GM04503 (cell line): Measurements from ENCODE around the gene GNPAT.

ENCODE experiments used
- DNase-seq: peaks from one replicate; pipeline ENCODE4 v3.0.0-alpha.2; 2012; ENCODE audit warnings: low read depth

Gene GNPAT

GRCh38 chr1:231213831-231214573 lies 27.0 kb upstream of the GNPAT start:
- DNase-seq, result no peak

- DNase-seq, result no peak
Measured at GRCh38 chr1:231214918-231215680, 25.9 kb upstream of the GNPAT start.

- DNase-seq, result no peak
Measured at GRCh38 chr1:231215681-231216385, 25.2 kb upstream of the GNPAT start.

- no peak for DNase-seq
Measured at GRCh38 chr1:231216498-231216897, 24.5 kb upstream of the GNPAT start.

- DNase-seq, result no peak
Measured at GRCh38 chr1:231217056-231217455, 24.0 kb upstream of the GNPAT start.

- DNase-seq, result no peak
Measured at GRCh38 chr1:231218078-231218477, 22.9 kb upstream of the GNPAT start.

- DNase-seq, result no peak
Measured at GRCh38 chr1:231219422-231220401, 21.3 kb upstream of the GNPAT start.

- no peak for DNase-seq
Measured at GRCh38 chr1:231220801-231221200, 20.2 kb upstream of the GNPAT start.

GRCh38 chr1:231226156-231226555 lies 14.9 kb upstream of the GNPAT start:
- no peak for DNase-seq

- DNase-seq, result no peak
Measured at GRCh38 chr1:231231511-231231910, 9.5 kb upstream of the GNPAT start.

GRCh38 chr1:231232870-231233734 lies 7.9 kb upstream of the GNPAT start:
- no peak for DNase-seq

- no peak for DNase-seq
Measured at GRCh38 chr1:231233735-231234417, 7.1 kb upstream of the GNPAT start.

GRCh38 chr1:231234506-231234905 lies 6.5 kb upstream of the GNPAT start:
- no peak for DNase-seq

GRCh38 chr1:231235526-231236207 lies 5.3 kb upstream of the GNPAT start:
- no peak for DNase-seq

- no peak for DNase-seq
Measured at GRCh38 chr1:231236208-231236591, 4.8 kb upstream of the GNPAT start.

GRCh38 chr1:231236938-231237337 lies 4.1 kb upstream of the GNPAT start:
- no peak for DNase-seq

- DNase-seq, result no peak
Measured at GRCh38 chr1:231238298-231238697, 2.7 kb upstream of the GNPAT start.

GRCh38 chr1:231240531-231240882 lies 505 bp upstream of the GNPAT start:
- DNase-seq, result no peak

GRCh38 chr1:231241750-231242149 lies 738 bp downstream of the GNPAT start:
- DNase-seq, result no peak
